ENCODE measurements around the gene IGSF21. TPM values are rescaled to one million over a fixed set of nuclear protein-coding genes. Genes with fewer than 3 reads are reported as not detected.
"Not testable (repeated sequence)": the region's sequence is repeated elsewhere in the genome, so short reads cannot be mapped to it uniquely, and the experiment has no call there.

IGSF21 gene
- total RNA-seq, 4 donors from 2014 or later: 4.7 to 10.2 (median 5.9) TPM

DNA sequence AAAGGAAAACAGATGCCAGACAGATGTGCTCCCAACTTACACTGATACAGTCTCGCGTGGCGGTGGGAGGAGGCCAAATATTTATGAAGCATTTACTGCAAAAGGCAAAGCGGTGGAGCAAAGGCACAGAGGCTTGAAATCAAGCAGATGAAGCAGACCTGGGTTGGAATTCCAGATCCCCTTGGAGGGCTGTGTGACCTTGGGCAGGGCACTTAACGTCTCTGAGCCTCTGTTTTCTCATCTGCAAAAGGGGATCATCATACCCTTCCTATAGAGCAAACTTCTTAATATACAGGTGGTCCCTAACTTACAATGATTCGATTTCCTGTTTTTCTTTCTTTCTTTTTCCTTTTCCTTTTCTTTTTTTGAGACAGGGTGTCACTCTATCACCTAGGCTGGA lies 54.1 kb downstream of the IGSF21 start:
- 51 to 60% methylated on average over 6 of the region's 6 CpGs for WGBS, 2 donors
- Histone ChIP-seq H3K36me3 (no peaks in the 10 kb centered on the region), H3K4me3 (no peak overlapping the region), H3K27me3 (no peaks in the 10 kb centered on the region), H3K27ac (peak overlapping the region in 1 of 4 donors; percentile 69), H3K4me1 (peaks cover 0 to 3% (median 0%) of the 10 kb centered on the region in 4 donors), H3K9me3 (no peaks in the 10 kb centered on the region)
- no peak for TF ChIP-seq POLR2A (IDR thresholded peaks at IDR 0.05)
- no peak for TF ChIP-seq EP300 (IDR thresholded peaks at IDR 0.05)
- no peak for DNase-seq (ENCODE audit: low spot score in 2 of 2)

DNA sequence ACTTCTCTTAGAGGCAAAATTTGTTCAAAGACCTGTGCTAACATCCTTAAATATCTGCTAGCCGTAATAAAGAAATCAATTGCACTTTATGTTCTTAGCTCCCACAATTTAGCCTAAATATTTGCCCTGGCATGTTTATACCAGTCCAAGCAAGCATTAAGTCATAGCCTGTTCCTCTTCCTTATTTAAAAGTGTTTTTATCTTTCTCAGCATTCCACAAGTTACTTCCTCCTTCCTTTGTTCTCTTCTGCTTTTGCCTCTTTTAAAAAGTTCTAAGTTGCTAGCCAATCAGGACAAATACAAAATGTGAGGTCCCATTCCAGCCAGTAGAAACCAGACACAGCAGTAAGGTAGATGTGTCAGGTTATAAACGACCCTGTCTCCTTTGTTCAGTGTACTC lies 58.0 kb downstream of the IGSF21 start:
- 33 to 36% methylated on average over 2 of the region's 2 CpGs for WGBS, 2 donors
- not testable (repeated sequence) for DNase-seq (ENCODE audit: low spot score in 2 of 2); H3K4me3 ChIP-seq; H3K4me1 ChIP-seq; H3K9me3 ChIP-seq; H3K36me3 ChIP-seq; H3K27me3 ChIP-seq
- H3K27ac ChIP-seq: peak overlapping the region in 2 of 4 donors; percentile 17 to 55

DNA sequence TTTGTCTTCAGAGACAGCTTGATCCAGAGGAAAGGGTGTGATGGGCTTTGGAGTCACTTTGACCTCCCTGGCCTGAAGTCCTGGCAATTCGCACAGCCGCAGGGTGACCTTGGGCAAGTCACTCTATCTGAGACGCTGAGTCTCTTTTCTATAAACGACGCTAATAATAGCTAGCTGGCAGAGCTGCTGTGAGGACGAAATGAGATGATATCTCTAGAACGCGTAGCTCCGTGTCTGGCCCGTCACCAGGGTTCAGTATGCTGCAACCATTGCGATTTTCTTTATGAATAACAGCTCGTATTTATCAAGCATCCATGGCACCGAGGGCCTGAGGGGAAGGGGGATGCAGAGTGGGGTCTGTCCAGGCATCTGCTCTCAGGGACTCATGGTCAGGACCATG lies 58.7 kb downstream of the IGSF21 start:
- H3K27me3 ChIP-seq: no peaks in the 10 kb centered on the region
- DNase-seq (ENCODE audit: low spot score in 2 of 2): no peak
- H3K36me3 ChIP-seq: no peaks in the 10 kb centered on the region
- TF ChIP-seq POLR2A (IDR thresholded peaks at IDR 0.05) (no peak), EP300 (IDR thresholded peaks at IDR 0.05) (no peak)
- TF ChIP-seq, protein P1, sequence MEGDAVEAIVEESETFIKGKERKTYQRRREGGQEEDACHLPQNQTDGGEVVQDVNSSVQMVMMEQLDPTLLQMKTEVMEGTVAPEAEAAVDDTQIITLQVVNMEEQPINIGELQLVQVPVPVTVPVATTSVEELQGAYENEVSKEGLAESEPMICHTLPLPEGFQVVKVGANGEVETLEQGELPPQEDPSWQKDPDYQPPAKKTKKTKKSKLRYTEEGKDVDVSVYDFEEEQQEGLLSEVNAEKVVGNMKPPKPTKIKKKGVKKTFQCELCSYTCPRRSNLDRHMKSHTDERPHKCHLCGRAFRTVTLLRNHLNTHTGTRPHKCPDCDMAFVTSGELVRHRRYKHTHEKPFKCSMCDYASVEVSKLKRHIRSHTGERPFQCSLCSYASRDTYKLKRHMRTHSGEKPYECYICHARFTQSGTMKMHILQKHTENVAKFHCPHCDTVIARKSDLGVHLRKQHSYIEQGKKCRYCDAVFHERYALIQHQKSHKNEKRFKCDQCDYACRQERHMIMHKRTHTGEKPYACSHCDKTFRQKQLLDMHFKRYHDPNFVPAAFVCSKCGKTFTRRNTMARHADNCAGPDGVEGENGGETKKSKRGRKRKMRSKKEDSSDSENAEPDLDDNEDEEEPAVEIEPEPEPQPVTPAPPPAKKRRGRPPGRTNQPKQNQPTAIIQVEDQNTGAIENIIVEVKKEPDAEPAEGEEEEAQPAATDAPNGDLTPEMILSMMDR (IDR thresholded peaks at IDR 0.05): no peak
- H3K4me3 ChIP-seq: no peak overlapping the region
- H3K4me1 ChIP-seq: no peaks in the 10 kb centered on the region
- whole genome bisulfite sequencing, 2 donors: 72 to 75% methylated on average over 13 of the region's 13 CpGs
- peak overlapping the region in 1 of 4 donors; percentile 17 for H3K27ac ChIP-seq
- H3K9me3 ChIP-seq: no peaks in the 10 kb centered on the region

DNA sequence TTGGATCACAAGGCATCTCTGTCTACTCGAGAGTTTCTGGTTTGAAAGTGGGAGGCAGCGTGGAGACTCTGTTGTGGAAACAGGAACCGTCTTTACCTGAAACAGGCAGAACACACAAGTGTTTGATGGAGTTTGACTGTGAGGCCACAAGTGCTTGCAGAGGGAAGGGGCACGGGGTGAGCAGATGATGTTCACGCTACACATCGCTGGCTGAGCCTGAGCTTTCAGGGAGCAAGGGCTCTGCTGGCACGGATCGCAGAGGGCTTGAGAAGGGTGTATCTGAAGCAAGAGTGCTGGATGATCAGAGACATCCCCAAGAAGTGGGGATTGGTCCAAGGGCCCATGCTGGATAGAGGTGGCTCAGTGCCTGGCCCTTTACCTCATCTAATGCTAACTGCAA lies 59.3 kb downstream of the IGSF21 start:
- Histone ChIP-seq H3K27ac (no peak overlapping the region), H3K4me1 (no peaks in the 10 kb centered on the region), H3K4me3 (no peak overlapping the region), H3K9me3 (no peaks in the 10 kb centered on the region), H3K36me3 (no peaks in the 10 kb centered on the region), H3K27me3 (no peaks in the 10 kb centered on the region)
- TF ChIP-seq, protein P1 (IDR thresholded peaks at IDR 0.05): no peak
- TF ChIP-seq EP300 (IDR thresholded peaks at IDR 0.05): no peak
- no peak for TF ChIP-seq POLR2A (IDR thresholded peaks at IDR 0.05)
- DNase-seq (ENCODE audit: low spot score in 2 of 2): no peak
- 65 to 81% methylated on average over 8 of the region's 8 CpGs for WGBS, 2 donors

DNA sequence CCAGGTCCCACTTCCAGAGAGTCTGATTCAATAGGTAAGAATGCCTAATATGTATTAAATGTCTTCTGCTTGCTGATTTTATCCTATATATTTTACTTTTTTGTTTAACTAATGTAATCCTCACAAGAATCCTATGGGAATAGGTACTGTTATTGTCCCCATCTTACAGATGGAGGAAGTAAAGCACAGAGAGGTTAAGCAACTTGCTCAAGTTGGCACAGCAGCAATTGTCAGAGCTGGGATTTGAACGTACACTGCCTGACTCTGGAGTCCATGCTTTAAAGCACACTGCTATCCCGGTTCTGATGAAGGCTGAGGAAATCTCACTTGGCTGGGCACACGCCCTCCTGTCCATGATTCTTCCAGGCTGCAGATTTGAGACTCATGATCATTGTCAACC lies 62.8 kb downstream of the IGSF21 start:
- H3K4me1 ChIP-seq: no peaks in the 10 kb centered on the region
- TF ChIP-seq EP300 (IDR thresholded peaks at IDR 0.05) (no peak), POLR2A (IDR thresholded peaks at IDR 0.05) (no peak)
- TF ChIP-seq, protein P1 (IDR thresholded peaks at IDR 0.05): no peak
- WGBS, 2 donors: 77 to 85% methylated on average over 3 of the region's 3 CpGs
- no peak overlapping the region for H3K4me3 ChIP-seq
- H3K27me3 ChIP-seq: peaks cover 0 to 4% of the 10 kb centered on the region in 2 donors
- no peak overlapping the region for H3K27ac ChIP-seq
- H3K9me3 ChIP-seq: no peaks in the 10 kb centered on the region
- DNase-seq (ENCODE audit: low spot score in 2 of 2): no peak
- H3K36me3 ChIP-seq: no peaks in the 10 kb centered on the region

DNA sequence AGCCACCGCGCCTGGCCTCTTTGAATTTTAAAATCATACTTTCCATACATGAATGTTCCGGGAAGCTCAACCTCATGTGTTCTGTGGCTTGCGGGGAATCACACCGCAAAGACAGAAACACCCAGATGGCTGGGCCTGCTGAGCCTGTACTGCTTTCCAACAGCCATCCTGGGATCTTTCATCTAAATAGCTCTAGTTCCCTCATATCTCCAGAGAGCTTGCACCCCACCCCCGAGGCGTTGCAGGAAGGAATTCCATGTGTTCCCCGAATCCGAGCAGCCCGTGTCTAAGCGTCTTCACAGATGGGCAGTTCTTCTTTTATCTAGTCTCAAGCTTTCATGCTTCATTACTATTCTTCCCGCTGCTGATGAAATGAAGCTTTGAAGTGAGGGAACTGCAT lies 66.4 kb downstream of the IGSF21 start:
- Histone ChIP-seq H3K4me3 (no peak overlapping the region), H3K27ac (no peak overlapping the region), H3K9me3 (no peaks in the 10 kb centered on the region), H3K4me1 (no peaks in the 10 kb centered on the region), H3K27me3 (peaks cover 0 to 36% of the 10 kb centered on the region in 2 donors), H3K36me3 (no peaks in the 10 kb centered on the region)
- DNase-seq (ENCODE audit: low spot score in 2 of 2): no peak
- TF ChIP-seq EP300 (IDR thresholded peaks at IDR 0.05) (no peak), POLR2A (IDR thresholded peaks at IDR 0.05) (no peak)
- TF ChIP-seq, protein P1 (IDR thresholded peaks at IDR 0.05): no peak
- WGBS, 2 donors: 69 to 71% methylated on average over 12 of the region's 12 CpGs

Data from tibial nerve (tissue), 4 donors.